Measurements from ENCODE around the gene MED4. TPM values are rescaled to one million over a fixed set of nuclear protein-coding genes. Genes with fewer than 3 reads are reported as not detected.

MED4 gene
- total RNA-seq, 1 experiment from 2014 or later: 26.5 TPM

- DNase-seq (ENCODE audit: low read depth, low spot score) (no peak), ATAC-seq (no peak)
- Histone ChIP-seq H3K36me3 (ENCODE audit: control insufficient read depth, insufficient read depth, low read length) (no peaks in the 10 kb centered on the region; the same call in 1 of the 2 replicates), H3K4me1 (ENCODE audit: control insufficient read depth, insufficient read depth, low read length) (no peaks in the 10 kb centered on the region; the same call in 1 of the 2 replicates), H3K27me3 (ENCODE audit: control insufficient read depth, insufficient read depth, low read length) (no peaks in the 10 kb centered on the region), H3K27ac (ENCODE audit: low read length) (no peak overlapping the region), H3K4me3 (ENCODE audit: low read depth in 2 of 2, low read length in 2 of 2) (no peak overlapping the region), H3K9me3 (ENCODE audit: control insufficient read depth, insufficient read depth, low read depth, low read length) (peaks cover 13% of the 10 kb centered on the region; the same call in 1 of the 2 replicates)
- ChIA-PET CTCF (no interaction called here), POLR2A (no interaction called here)
- no peak for TF ChIP-seq TCF7L2 (IDR thresholded peaks at IDR 0.05; ENCODE audit: low read depth, low read length)
- no TSS peak for BruUV-seq (replicated peaks)
- in situ Hi-C loops (cut with HindIII; ENCODE audit: low pct_unique_long_range_greater_than_20kb, low sequenced_read_pairs): no loop called here
- intact Hi-C loops (cut with micrococcal nuclease; ENCODE audit: unreplicated experiment): no loop called here
These were observed 26.0 kb downstream of the MED4 start for GRCh38 chr13:48068952-48069351.

DNA sequence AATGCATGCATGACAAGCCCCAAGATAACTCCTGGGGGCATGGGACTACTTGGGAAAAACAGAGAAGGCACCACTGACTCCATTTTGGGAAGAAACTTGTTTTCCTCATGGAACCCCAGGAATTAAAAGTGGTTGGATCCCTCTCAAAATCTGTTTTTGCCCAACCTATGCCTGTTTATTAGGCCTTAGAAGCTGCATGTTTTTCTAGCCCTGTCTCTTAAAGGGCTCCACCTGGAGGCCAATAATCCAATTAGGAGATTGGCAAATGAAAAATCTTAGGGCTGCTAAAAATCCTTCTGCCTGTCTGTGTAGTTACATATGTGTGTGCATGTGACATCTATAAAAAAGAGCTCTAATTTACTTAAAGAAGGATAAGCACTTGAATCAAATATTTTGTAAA, 26.9 kb downstream of the MED4 start:
- in situ Hi-C loops (cut with HindIII; ENCODE audit: low pct_unique_long_range_greater_than_20kb, low sequenced_read_pairs) (no loop called here), intact Hi-C loops (cut with micrococcal nuclease; ENCODE audit: unreplicated experiment) (no loop called here)
- H3K36me3 ChIP-seq (ENCODE audit: control insufficient read depth, insufficient read depth, low read length): no peaks in the 10 kb centered on the region; the same call in 1 of the 2 replicates
- ATAC-seq (no peak), DNase-seq (ENCODE audit: low read depth, low spot score) (no peak)
- TF ChIP-seq REST (IDR thresholded peaks at IDR 0.05; ENCODE audit: insufficient read depth in 1 of 2, low read depth in 2 of 2, low read length in 1 of 2) (no peak), CTCF (IDR thresholded peaks at IDR 0.05) (no peak; the same call in 1 of the 2 replicates), POLR2AphosphoS5 (IDR thresholded peaks at IDR 0.05; ENCODE audit: low read depth, low read length) (no peak), TCF7L2 (IDR thresholded peaks at IDR 0.05; ENCODE audit: low read depth, low read length) (no peak), SIN3A (IDR thresholded peaks at IDR 0.05; ENCODE audit: borderline replicate concordance, insufficient read depth, low read depth, low read length) (no peak)
- H3K27ac ChIP-seq (ENCODE audit: low read length): no peak overlapping the region
- BruUV-seq (replicated peaks): no TSS peak
- no peaks in the 10 kb centered on the region for H3K27me3 ChIP-seq (ENCODE audit: control insufficient read depth, insufficient read depth, low read length)
- no peaks in the 10 kb centered on the region; the same call in 1 of the 2 replicates for H3K4me1 ChIP-seq (ENCODE audit: control insufficient read depth, insufficient read depth, low read length)
- POLR2A ChIA-PET: no interaction called here
- CTCF ChIA-PET: no interaction called here
- peaks cover 13% of the 10 kb centered on the region; the same call in 1 of the 2 replicates for H3K9me3 ChIP-seq (ENCODE audit: control insufficient read depth, insufficient read depth, low read depth, low read length)
- no peak overlapping the region for H3K4me3 ChIP-seq (ENCODE audit: low read depth in 2 of 2, low read length in 2 of 2)

- no TSS peak for BruUV-seq (replicated peaks)
- DNase-seq (ENCODE audit: low read depth, low spot score) (no peak), ATAC-seq (no peak)
- TF ChIP-seq TCF7L2 (IDR thresholded peaks at IDR 0.05; ENCODE audit: low read depth, low read length): no peak
- no peak for TF ChIP-seq POLR2AphosphoS5 (IDR thresholded peaks at IDR 0.05; ENCODE audit: low read depth, low read length)
- TF ChIP-seq CTCF (IDR thresholded peaks at IDR 0.05): no peak
- TF ChIP-seq SIN3A (IDR thresholded peaks at IDR 0.05; ENCODE audit: borderline replicate concordance, insufficient read depth, low read depth, low read length): no peak
- TF ChIP-seq REST (IDR thresholded peaks at IDR 0.05; ENCODE audit: insufficient read depth in 1 of 2, low read depth in 2 of 2, low read length in 1 of 2): no peak
- CTCF ChIA-PET: no interaction called here
- in situ Hi-C loops (cut with HindIII; ENCODE audit: low pct_unique_long_range_greater_than_20kb, low sequenced_read_pairs): no loop called here
- POLR2A ChIA-PET: no interaction called here
- H3K27me3 ChIP-seq (ENCODE audit: control insufficient read depth, insufficient read depth, low read length): no peaks in the 10 kb centered on the region
- intact Hi-C loops (cut with micrococcal nuclease; ENCODE audit: unreplicated experiment): no loop called here
- peaks cover 6% of the 10 kb centered on the region; the same call in 1 of the 2 replicates for H3K9me3 ChIP-seq (ENCODE audit: control insufficient read depth, insufficient read depth, low read depth, low read length)
- H3K27ac ChIP-seq (ENCODE audit: low read length): no peak overlapping the region
- H3K4me1 ChIP-seq (ENCODE audit: control insufficient read depth, insufficient read depth, low read length): no peaks in the 10 kb centered on the region; the same call in 1 of the 2 replicates
- H3K36me3 ChIP-seq (ENCODE audit: control insufficient read depth, insufficient read depth, low read length): no peaks in the 10 kb centered on the region; the same call in 1 of the 2 replicates
- no peak overlapping the region for H3K4me3 ChIP-seq (ENCODE audit: low read depth in 2 of 2, low read length in 2 of 2)
These were observed 28.5 kb downstream of the MED4 start for GRCh38 chr13:48066310-48066989.

All from Panc1 (cell line).